Activated gamma-delta T cell treated with Interleukin-2 at 50 U/mL for 16 hours (primary cell): Measurements from ENCODE around the gene IL18.
"Not testable (repeated sequence)": the region's sequence is repeated elsewhere in the genome, so short reads cannot be mapped to it uniquely, and the experiment has no call there.

Source experiments
- DNase-seq: peaks from one replicate; pipeline ENCODE4 v3.0.0-alpha.2; 2020

IL18 gene

DNA sequence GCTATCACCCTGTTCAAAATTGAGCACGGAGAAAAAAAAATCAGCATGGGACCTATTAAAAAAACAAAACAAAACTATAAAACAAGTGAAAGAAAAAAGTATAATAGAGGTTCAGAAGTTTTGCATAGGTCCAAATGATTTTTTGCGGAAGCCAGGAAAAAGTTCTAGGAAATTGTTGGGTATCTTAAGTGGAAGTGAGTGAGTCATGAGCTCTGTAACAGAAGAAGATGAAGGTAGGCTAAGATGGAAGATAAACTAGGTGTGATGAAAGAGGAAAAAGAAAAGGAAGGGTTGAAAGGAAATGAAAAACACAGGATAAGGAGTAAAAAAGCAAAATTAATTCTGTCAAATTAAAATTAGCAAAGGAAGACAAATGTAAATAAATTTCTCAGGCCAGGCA is 49.4 kb downstream of the IL18 start:
- DNase-seq = no peak

DNA sequence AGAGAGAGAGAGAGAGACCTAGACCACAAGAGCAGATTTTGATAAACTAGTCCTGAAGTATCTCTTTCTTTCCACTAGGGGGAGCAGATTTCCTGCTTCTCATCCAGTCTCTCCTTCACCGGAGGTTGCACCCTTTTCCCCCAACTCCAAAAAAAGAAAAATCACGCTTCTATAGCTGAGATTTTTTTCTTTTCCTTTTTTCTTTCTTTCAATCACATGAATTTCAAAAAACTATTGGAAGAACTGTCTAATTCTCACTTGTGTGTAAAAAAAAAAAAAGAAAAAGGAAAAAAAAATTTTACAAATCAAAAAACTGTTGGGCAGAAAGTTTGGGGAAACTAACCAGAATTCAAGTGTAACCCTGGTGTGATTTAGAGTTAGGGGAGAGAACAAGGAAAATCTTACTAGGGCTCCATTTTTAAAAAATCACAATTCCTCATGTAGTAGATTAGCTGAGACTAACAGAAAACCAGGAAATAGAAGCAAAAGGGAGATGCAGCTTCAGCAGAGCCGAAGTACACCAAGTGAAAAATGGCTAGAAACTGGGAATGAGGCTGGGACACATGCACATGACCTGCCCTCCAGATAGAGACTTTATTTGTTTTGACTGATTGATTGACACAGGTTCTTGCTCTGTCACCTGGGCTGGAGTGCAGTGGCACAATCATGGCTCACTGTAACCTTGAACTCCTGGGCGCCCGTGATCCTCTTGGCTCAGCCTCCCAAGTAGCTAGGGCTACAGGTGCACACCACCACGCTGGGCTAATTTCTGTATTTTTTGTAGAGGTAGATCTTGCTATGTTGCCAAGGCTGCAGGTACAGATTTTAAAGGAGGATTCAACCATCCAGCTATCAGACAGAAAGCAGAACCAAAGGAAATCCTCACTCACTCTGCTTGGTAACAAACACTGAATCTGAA is 50.1 kb downstream of the IL18 start:
- DNase-seq = no peak

DNA sequence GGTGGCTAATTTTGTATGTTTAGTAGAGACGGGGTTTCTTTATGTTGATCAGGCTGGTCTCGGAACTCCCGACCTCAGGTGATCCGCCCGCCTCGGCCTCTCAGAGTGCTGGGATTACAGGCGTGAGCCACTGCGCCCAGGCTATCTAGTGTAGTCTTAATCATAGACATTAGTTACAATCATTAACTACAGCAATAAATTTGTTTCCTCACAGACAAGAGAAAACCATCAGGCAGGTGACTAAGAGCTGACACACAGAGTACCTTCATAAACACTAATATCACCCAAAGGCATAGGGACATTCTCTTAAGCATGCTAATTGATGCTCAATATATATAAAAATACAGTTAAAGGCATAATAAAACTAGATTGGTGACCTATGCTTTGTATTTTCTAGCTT is 57.8 kb downstream of the IL18 start:
- no peak for DNase-seq

DNA sequence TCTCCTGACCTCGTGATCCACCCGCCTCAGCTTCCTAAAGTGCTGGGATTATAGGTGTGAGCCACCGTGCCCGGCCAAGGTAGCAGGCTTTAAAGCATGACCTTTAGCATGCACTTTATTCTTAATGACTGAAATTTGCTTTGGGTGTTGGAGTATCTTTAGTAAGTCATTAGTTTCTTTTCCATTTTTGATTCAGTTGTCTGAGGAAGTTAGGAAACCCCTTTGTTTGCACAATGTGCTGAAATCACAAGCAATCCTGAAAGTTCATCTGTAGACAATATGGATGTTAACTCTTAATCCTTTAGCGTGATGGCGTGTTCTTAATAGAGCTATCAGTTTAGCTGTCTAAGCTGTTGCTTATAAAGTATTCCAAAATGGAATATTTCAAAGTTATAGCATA is 60.4 kb downstream of the IL18 start:
- DNase-seq = no peak

DNA sequence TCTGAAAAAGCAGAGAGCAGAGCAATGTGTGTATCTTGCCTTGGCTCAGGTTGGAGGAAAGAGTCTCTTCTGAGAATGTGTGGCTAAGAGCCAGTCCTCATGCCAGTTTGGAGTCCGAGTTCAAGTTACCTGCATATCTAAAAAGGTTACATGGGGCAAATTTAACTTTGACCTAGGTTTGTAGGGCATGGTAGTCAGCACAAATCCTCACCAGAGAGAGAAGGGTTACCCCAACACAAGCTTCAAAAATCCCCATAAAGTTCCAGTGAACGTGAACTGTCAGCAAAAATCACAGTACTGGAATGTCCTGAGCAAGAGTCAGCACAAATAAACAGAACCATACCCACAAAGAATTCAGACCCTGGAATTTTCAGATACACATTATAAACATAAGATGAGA is 63.4 kb downstream of the IL18 start:
- no peak for DNase-seq

DNA sequence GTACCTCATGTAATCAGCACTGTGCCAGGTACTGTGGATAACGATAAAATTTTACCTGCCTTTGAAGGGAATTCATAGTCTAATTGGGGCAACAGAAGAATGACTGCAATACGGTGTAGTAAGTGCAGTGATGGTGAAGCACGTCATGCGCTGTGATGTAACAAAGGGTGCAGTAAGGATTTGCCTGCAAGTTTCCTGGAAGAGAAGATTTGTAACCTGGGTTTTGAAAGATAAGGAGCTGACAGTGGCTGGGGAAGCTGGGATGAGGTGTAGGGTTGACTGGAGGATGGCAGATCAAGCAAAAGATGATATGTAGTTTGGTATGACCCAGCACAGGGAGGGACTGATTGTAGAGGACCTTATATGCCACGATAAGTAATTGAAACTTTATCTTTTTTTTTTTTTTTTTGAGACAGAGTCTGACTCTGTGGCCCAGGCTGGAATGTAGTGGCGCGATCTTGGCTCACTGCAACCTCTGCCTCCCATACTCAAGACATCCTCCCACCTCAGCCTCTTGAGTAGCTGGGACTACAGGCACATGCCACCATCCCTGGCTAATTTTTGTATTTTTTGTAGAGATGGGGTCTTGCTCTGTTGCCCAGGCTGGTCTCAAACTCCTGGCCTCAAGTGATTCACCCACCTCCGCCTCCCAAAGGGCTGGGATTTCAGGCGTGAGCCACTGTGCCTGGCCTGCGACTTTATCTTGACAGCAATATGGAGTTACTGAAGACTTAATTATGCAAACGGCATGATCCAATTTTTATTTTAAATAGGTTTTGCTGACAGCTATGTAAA is 66.0 kb downstream of the IL18 start:
- no peak for DNase-seq

DNA sequence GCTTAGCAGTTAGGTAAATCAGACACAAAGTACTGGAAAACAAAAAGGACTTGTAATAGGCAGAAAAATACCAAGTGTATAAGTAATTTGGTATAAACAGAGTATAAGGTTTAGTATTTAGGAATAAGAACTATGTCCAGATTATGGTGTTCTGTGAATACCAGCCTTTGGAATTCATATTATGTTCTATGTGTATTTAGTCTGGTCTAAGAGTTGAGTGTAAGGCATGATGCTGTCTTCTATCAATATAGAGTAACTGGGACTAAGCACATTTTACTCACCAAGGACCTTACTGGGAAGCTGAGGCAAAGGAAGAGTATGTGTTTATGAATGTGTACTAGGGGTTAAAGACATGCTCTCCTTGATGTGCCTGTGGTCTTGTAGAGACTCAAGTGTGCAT is 67.7 kb downstream of the IL18 start:
- DNase-seq = no peak

DNA sequence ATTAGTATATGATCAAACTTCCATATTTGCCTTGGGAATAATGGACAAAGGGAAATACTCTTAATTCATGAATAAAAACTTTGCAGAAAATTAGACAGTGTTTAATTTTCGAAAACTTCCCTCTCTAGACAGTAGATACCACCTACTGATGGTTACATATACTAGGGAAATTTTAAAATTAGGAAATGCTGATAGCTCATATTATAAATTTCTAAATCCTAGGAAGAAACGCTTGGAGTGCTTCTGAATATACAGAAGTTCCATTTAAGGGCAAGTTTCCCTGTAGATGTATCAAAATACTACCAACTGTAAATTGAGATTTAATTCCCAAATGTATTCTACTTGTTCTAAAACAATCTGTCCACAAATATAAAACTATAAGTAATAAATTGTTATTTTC is 68.6 kb downstream of the IL18 start:
- not testable (repeated sequence) for DNase-seq
